Stimulated activated CD8-positive, alpha-beta memory T cell treated with anti-CD3 and anti-CD28 coated beads, Interleukin-4, amount 100 ng/mL, for 4 hours (primary cell): ENCODE data around the gene RYR1.
"Not testable (repeated sequence)": the region's sequence is repeated elsewhere in the genome, so short reads cannot be mapped to it uniquely, and the experiment has no call there.

Experiments used
- DNase-seq, 2 donors: peaks; one replicate each; pipeline ENCODE4 v3.0.0-alpha.2; 2020; ENCODE audit warnings: low read depth in 2 of 2, low spot score in 1 of 2

RYR1 gene

DNA sequence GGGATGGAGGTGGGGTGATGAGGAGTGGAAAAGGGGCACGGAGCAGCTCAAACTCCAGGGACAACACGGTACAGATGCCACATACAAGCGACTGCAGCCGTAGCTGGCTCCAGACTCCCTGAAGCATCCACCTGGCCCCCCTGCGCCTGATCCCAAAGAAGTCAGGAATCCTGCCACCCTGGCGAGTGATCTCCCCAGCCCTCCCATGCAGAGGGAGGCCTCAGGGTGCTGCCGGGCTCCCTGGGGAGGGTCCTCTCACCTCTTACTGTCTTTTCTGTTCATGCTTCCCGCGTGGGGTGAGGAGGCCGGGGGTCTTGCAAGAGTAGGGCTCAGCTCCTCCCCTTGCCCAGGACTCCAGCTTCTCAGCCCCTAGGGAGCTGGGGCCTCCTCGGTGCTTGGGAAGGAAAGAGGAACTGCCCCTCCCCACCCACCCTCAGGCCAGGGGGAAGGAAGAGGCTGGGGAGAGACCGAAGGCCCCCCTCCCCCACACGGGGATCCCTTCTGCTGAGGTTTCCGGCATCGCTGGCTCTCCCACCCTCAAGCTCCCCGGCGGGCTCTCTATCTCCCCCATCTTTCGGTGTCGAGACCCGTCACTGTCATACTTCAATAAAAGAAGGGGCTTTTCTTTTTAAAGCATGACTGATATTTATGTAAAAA lies 7.6 kb upstream of the RYR1 start, which contains the start of gene RASGRP4:
Gene RASGRP4, minus strand, starts transcription at position 410 of the 657 bp plus-strand sequence. Its CDS starts 128 bp downstream, at position 282.
- DNase-seq = no peak

DNA sequence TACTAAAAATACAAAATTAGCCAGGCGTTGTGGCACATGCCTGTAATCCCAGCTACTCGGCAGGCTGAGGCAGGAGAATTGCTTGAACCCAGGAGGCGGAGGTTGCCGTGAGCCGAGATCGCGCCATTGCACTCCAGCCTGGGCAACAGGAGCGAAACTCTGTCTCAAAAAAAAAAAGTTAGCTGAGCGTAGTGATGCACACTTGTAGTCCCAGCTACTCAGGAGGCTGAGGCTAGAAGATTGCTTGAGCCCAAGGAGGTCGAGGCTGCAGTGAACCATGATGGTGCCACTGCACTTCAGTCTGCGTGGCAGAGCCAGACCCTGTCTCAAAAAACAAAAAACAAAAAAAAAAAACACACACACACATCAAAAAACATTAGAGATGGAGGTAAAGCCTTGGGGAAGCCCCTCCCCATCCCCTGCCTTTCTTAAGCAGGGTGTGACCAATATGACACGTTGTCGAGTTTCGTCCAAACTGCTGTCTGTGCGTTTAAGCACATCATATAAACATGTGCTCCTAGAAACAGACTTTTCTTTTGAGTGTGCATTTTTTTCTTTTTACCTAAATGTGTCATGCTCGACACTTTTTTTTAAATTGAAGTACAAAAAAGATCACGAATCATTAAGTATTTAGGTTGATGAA lies 6.3 kb upstream of the RYR1 start:
- DNase-seq = not testable (repeated sequence)

DNA sequence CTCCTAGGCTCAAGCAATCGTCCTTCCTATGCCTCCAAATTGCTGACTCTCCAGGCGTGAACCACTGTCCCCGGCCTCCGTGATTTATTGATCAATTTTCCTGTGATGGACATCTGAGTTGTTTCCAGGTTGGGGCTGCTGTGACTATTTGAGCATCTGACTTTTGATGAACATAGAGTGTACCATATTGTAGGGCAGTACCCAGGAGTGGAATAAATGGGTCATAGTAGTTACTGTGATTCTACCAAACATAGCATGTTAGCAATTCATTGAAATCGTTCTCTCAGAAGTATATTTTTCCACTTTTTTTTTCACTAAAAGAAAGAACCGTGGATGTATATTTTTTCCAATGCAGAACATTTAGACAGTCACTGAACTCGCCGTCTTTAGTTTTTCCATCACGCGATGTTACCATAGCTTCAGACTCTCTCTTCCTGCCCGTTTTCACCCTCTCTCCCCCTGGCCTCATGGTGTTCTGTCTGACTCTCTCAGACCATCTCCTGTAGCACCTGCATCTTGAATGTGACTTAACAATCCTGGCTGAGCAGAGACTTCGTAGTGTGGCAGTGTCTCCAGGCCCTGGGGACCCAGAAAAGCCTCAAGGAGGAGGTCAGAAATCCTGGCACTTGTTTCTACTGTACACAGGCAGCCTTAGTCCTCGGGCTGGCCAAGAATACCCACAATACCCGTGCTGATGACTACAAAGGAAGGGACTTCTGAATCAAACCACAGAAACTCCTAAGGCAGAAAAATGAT lies 4.3 kb upstream of the RYR1 start:
- no peak for DNase-seq

GRCh38 chr19:38429811-38430156 lies 3.7 kb upstream of the RYR1 start:
- DNase-seq = no peak

DNA sequence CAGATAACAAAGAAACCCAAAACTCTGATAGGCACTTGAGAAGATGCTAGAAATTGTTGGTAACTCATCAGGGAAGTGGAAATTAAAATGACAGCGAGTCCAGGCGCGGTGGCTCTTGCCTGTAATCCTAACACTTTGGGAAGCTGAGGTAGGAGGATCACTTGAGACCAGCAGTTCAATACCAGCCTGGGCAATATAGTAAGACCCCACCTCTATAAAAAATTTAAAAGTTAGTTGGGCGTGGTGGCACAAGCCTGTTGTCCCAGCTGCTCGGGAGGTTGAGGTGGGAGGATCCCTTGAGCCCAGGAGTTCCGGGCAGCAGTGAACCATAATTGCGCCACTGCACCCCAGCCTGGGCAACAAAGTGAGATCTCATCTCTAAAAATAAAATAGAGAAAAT lies 2.6 kb upstream of the RYR1 start:
- DNase-seq = no peak

DNA sequence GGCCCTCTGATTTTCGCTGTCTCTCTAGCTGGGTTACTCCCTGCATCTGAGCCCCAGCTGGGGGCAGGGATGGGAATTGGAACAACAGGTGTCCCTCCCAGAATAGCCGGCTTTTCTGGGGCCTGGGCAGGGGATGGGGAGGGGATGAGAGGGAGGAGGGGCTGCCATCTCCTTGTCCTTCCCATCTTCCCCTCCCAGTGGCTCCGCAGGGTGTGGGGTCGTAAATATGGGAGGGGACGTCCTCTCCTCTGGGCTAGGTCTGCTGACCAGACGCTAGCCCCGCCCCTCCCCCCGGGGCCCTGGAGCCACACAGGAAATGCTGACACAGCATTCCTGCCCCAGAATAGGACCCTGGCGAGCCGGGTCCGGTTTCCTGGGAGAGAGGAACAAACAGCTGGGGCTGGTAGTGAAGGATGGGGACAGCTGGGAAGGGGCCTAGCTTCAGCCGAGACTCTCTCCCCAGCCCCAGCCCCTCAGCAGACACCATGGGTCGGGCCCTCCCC lies 1.1 kb downstream of the RYR1 start:
- no peak for DNase-seq

- DNase-seq = no peak
These were observed 3.8 kb downstream of the RYR1 start for GRCh38 chr19:38437295-38437694.

DNA sequence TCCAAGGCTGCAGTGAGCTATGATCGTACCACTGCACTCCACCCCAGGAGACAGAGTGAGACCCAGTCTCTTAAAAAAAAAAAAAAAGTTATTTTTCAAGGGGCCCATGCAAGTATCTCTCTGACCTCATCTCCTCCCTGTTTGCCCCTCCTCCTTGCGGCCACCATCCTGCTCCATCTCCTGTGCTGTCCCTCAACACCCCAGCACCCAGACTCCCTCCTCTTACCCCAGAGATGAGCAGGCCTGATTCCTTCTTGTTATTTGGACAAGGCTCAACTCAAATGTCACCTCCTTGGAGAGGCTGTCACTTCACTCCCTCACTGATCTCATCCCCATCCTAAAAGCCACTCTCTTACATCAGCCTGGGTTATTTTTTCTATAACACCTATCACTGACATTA lies 4.4 kb downstream of the RYR1 start:
- no peak for DNase-seq

GRCh38 chr19:38440592-38440991 lies 7.1 kb downstream of the RYR1 start:
- DNase-seq = no peak

DNA sequence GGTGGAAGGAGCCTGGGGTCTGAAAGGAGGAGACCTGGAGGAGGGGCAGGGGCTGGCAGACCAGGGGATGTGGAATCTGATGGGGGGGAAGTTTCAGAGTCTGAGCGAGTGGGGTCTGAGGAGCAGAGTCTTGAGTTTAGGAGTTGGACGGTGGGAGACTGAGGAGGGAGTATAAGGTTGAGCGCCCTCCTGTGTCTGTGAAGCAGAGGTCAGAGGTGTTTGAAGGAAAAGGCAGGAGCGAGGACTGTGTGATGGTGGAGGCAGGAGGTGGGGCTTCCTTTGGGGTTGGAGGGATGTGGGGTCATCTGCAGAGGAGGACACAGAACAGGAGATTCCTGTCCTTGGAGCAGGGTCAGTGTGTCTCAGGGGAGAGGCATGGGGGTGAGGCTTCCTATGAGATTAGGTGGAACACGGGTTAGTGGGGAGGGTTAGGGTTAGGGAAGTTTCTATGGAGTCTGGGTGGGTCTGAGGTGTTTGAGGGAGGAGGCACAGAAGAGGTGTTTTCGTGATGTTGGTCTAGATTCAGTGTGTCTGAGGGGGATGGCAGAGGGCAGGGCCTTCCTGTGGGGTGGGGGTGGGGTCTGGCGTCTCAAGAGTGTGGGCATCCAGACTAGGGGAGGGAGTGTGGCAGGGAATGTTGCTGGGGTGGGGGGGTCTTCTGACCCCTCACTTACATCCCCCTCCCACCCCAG lies 8.3 kb downstream of the RYR1 start:
- DNase-seq = no peak

- DNase-seq = no peak
These were observed 9.2 kb downstream of the RYR1 start for GRCh38 chr19:38442736-38443135.

GRCh38 chr19:38443458-38443999 lies 10.0 kb downstream of the RYR1 start:
- DNase-seq = no peak

DNA sequence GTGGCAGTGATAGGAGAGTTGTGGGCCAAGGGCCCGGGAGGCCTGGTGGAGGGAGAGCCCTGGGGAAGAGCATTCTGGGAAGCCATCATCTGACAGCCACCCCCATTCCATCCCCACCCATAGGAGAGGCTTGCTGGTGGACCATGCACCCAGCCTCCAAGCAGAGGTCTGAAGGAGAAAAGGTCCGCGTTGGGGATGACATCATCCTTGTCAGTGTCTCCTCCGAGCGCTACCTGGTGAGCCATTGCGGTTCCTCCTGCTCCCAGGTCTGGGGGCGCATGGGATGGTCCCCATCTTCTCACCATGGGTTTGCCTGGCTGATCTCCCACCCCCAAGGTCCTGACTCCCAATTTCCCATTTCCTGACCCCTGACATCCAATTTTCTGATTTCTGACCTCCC lies 10.5 kb downstream of the RYR1 start:
- no peak for DNase-seq

- no peak for DNase-seq
These were observed 11.9 kb downstream of the RYR1 start for GRCh38 chr19:38445362-38445761.

GRCh38 chr19:38448225-38448624 lies 14.7 kb downstream of the RYR1 start:
- DNase-seq = no peak

GRCh38 chr19:38449518-38449917 lies 16.0 kb downstream of the RYR1 start:
- DNase-seq = no peak

DNA sequence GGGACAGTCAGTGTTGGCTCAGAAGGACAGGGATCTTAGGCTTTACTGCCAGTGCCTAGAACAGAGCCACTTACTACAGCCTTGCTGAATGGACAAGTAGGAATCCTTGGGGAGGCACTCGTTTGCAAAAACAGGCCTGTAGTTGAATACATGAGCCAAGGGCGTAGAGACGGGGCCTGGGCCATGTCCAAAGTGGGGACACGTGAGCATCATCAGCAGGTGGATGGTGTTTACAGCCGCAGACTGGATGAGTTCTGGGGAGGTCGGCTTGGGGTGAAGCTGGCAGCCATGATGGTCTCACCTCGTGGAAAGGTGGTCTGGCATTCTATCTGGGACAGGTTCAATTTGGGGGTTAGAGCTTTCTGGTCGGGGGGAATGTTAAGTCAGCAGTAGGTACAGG lies 17.5 kb downstream of the RYR1 start:
- DNase-seq = no peak

- no peak for DNase-seq
These were observed 18.1 kb downstream of the RYR1 start for GRCh38 chr19:38451629-38452028.

DNA sequence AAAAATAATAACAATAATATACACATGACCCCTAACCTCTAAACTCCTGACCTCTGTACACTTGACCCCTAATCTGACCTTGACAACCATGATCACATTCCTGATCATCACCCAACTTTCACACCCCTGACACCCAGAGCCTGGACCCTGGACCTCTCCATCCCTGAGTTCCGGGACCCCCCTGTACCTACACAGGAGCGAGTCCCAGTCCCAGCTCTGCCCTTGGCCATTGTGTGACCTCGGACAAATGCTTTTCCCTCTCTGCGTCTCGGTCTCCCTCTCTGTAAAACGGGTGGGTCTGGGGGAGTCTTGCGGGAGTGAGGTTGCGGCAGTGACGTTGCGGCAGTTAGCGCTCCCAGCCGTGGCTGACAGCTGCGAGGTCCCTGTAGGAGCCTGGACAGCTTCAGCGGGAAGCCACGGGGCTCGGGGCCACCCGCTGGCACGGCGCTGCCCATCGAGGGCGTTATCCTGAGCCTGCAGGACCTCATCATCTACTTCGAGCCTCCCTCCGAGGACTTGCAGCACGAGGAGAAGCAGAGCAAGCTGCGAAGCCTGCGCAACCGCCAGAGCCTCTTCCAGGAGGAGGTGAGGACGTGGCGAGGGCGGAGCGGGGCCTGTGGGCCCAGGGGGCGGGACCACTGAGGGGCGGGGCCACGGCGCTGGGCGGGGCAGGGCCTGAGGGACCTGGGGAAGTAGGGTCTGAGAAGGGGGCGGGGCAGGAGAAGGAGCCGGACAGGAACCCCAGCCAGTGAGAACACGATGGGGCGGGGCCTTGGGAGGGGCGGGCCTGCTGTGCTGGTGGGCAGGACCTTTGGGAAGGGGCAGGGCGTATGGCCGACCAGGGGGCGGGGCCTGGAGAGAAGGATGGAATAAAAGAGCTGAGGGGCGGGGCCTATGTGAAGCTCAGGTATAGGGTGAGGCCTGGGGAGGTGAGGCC lies 19.2 kb downstream of the RYR1 start:
- no peak for DNase-seq

GRCh38 chr19:38453596-38453995 lies 20.1 kb downstream of the RYR1 start:
- DNase-seq = no peak
